NCI-H524 (cell line): Measurements from ENCODE around the gene FRRS1.

ENCODE experiments used
- DNase-seq, 2 experiments: peaks; one replicate each; lab custom pipeline; 2025; lab: John Stamatoyannopoulos, UW

Gene FRRS1

GRCh38 chr1:99674115-99675064 is 92.0 kb downstream of the FRRS1 start:
- no peak for DNase-seq

- DNase-seq, result no peak
Observed at GRCh38 chr1:99673315-99673714, 93.1 kb downstream of the FRRS1 start.

DNA sequence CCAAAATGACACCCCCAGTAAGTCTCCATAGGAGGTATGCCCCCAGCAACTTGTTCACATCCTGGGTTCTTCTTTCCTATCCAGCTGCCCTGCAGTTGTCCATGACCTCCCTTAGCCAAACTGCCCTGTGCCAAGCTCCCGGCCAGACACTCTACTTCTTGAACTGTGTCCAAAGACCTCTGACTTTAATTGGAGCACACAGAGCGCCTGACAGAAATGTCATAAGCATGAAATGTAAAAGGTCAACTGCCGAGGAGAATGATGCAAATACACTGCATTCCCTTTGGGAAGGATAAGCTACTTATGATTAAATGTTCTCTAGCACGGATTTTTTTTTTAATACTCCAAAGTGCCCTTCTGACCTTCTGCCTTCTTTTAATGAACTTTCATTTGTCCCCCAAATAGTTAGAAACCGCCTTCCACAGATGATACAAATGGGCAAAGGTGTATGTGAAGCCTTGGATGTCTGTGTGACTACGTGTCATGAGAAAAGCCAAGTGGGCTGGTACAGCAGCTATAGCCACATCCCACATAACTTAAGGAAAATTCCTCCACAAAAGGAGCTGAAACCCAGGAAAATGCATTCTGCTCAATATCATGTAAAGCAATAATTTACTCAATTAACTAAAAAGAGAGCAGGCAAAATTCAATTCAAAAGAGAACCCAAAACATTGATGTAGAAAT is 93.8 kb downstream of the FRRS1 start:
- no peak for DNase-seq

DNA sequence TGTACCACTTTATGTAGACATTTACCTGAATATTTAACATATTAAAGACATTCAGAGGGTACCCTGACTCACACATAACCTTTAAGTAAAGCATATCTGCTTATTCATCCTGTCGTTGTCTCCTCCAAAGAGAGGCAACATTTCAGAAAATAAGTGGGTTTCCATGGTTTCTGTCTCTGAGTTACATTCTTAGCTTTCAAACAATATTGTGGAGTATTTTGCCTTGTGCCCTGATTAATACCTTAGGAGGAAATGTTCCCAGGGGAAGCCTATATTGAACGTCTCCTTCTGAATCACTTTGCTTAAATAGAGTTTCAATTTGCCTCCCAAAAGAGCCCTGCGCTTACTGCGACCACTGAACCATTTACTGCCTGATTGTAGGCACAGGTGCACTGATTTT is 94.4 kb downstream of the FRRS1 start:
- no peak for DNase-seq

DNA sequence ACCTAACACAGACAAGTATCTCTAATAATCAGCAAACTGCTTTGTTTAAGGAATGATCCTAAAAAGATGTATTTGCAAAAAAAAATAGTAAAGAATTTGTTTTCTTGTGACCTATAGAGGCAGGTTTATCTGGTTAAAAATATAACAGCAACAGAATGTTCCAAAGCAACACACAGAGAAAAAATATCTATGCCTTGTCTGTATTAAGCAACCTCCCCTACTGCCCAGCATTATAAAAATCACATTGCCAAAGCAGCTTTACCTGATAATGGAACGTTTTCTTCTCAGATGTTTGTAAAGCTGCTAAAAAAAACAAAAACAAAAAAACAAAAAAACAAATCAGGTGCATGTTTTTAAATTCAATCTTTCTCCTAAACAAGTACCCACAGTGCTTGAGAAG is 95.9 kb downstream of the FRRS1 start:
- no peak for DNase-seq

DNA sequence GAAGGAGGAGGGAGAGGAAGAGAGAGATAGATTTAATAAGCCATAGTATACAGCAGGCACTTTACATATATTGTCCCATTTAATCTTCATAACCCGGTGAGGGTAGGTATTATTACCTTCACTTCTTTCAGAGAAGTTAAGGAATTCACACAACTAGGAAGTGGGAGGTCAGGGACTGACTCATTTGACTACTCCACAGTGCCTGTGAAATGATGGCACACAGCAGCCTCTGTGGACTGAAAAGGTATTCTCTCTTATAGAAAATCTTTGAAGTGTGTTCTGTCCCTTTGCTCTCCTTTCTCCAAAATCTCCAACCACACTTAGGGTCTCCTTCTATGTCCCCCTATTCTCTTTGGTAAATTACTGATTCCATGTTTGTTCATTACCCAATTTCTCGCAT is 96.6 kb downstream of the FRRS1 start:
- no peak for DNase-seq

DNA sequence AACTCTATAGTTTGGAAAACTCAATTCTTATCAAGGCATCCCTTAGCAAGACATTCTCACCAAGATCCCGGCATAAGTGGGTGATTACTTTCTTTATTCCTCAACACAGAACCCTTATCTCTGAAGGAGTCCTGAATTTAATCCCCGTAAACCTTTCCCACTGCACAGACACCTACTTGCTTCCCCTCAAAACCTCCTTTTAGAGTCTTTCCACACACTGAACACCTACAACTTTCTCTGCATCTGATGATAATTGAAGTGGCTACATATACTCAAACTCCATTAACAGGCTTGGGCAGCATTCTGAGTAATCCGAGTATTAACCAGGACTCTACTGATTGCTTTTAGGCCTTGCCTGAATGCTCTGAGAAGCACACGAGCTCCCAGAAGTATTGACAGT is 97.1 kb downstream of the FRRS1 start:
- no peak for DNase-seq

DNA sequence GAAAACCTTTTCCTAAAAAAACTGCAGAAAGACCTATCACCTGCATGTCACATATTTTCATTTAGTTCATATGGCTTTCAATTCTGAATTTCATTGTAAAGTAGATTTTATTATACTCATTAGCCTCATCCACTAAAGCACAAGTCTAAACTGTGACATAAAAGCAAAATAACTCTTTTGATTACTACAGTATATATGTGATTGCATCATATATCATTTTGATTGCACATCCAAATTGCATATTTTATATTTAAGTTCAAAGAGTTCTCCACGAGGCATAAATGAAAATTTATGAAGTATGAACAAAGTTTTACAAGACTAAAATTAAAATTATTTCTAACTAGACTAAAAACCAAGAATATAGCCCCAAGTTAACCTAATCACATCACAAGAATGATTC is 101.2 kb downstream of the FRRS1 start:
- no peak for DNase-seq

DNA sequence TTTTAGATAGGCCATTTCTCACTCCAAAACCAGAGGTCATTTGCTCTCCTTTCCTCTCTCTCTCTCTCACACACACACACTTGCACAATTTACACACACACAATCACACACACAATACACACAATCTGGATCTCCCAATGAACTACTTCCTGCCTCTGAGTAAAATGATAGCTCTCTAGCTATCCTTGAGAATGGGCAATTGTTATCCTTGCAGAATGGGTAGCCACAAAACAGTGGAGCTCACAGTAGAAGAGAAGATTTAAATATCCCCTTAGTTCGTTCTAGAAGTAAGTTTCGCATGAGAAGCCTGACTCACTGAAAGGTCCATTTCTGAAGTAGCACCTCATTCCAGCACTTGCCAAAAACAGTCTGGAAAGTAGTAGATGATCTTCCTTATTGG is 102.9 kb downstream of the FRRS1 start:
- no peak for DNase-seq

DNA sequence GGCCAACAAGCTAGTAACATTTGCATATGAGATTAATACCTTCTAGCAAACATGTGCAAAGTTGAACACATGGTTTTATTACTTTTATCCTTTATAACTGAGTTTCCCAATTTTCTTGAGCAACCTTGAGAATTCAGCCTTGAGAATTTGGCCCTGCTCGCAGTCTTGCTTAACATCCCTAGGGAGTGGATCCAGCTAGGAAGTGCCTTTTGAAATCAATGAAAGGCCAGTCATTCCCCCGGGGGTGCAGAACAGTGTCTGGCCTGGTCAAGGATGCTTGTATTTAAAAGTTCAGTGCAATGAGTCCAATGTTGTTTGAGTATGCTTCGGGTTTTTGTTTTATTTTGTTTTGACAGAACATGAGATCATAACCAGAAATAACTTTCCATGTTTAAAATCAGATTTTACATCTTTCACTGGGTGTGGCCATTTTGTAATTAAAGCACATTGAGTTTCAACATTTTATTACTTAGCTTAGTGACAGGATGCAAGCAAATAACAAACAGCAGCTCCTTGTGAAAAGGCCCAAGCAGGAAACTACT is 103.8 kb downstream of the FRRS1 start:
- DNase-seq, result no peak

DNA sequence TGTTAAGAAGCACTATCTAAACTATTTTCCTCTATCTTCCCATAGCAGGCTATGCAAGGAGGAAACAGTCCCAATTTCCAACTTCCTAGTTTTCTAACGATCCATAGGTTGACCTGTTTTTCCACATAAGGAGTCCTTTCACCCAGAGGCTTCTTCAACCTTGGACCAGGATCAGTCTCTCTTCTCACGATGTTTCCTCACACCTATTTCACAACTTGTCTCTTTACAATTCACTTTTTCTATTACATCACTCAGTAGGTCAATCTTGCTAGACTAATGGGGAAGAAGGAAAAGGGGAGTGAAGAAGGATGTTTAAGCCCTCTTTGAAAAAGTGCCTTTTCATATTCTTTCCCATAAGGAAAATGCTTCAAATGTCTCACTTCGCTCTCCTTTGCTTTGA is 104.7 kb downstream of the FRRS1 start:
- no peak for DNase-seq

DNA sequence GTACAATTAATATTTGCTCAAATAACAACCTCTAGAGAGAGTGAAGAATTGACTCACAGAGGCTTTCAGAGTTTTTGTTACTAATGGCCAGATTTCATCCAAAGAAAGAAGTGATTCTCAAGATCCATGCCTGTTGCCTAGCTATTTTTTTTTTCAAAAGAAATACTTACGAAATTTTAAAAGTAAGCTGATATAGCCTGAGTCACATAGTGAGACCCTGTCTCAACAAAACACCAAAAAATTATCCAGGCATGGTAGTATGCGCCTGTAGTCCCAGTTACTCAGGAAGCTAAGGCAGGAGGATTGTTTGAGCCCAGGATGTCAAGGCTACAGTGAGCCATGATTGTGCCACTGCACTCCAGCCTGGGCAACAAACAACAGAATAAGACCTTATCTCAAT is 105.9 kb downstream of the FRRS1 start:
- no peak for DNase-seq

DNA sequence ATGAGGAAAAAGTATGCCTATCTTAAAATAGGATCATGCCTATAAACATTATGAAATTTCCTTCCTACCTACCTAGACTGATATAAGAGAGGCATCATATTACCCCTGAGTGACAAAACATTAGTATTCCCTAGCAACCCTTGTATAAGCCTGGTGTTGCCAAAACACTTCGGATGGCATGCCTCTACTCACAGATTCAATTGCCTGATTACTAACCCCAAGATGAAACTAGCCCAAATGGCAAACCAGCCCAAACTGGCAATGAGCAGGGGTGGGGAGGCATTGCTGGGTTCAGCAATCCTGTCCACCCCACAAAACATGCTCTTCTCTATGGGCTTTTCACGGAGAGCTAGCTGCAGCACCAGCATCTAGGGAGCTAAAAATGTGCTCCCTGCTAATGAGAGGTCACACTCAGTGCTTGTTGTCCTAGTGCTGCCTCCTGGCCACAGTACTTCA is 106.7 kb downstream of the FRRS1 start:
- no peak for DNase-seq
